GM21723 (cell line): ENCODE data around the gene ABHD16A.

Experiments used
- ATAC-seq: cut with Tn5 transposase; IDR thresholded peaks from one replicate; pipeline ENCODE4 v1.9.1; 2021; ENCODE audit warnings: mild to moderate bottlenecking, moderate library complexity; ENCODE audit not compliant: unreplicated experiment

ABHD16A gene

GRCh38 chr6:31690231-31691077 is 12.7 kb downstream of the ABHD16A start:
- ATAC-seq: no peak

GRCh38 chr6:31689249-31690110 is 13.6 kb downstream of the ABHD16A start:
- ATAC-seq: no peak

GRCh38 chr6:31687860-31688693 is 15.0 kb downstream of the ABHD16A start:
- ATAC-seq: no peak

GRCh38 chr6:31687321-31687720 is 15.8 kb downstream of the ABHD16A start:
- ATAC-seq: no peak

- no peak for ATAC-seq
Observed at GRCh38 chr6:31686483-31686882, 16.6 kb downstream of the ABHD16A start.

- ATAC-seq: no peak
Observed at GRCh38 chr6:31683591-31683990, 19.5 kb downstream of the ABHD16A start.

GRCh38 chr6:31681135-31681671 is 21.9 kb downstream of the ABHD16A start:
- peak; percentile 26 for ATAC-seq

- peak; percentile 72 for ATAC-seq
Observed at GRCh38 chr6:31680226-31681134, 22.6 kb downstream of the ABHD16A start, which contains the start of gene LY6G5C. Gene LY6G5C (minus strand): TSS chr6:31681067. CDS start chr6:31680373, 694 bp downstream.

- ATAC-seq: no peak
Observed at GRCh38 chr6:31677955-31678354, 25.2 kb downstream of the ABHD16A start.

GRCh38 chr6:31676904-31677303 is 26.2 kb downstream of the ABHD16A start:
- ATAC-seq: no peak

- ATAC-seq: no peak
Observed at GRCh38 chr6:31676322-31676903, 26.7 kb downstream of the ABHD16A start.

- ATAC-seq: no peak
Observed at GRCh38 chr6:31669676-31670075, 33.4 kb downstream of the ABHD16A start, which contains the start of gene LY6G5B. Gene LY6G5B (plus strand): TSS chr6:31669976. CDS start chr6:31670951, 975 bp downstream.

GRCh38 chr6:31666337-31666965 is 36.7 kb downstream of the ABHD16A start:
- ATAC-seq: no peak

- peak; percentile 76 for ATAC-seq
Observed at GRCh38 chr6:31665501-31666336, 37.4 kb downstream of the ABHD16A start, which contains the start of gene CSNK2B. Gene CSNK2B (plus strand): TSS chr6:31666080. CDS start chr6:31666832, 752 bp downstream.

GRCh38 chr6:31664790-31665500 is 38.2 kb downstream of the ABHD16A start, which contains the start of gene GPANK1:
Gene GPANK1 (minus strand): TSS chr6:31664997. CDS start chr6:31664478, 519 bp downstream.
- peak; percentile 39 for ATAC-seq

- no peak for ATAC-seq
Observed at GRCh38 chr6:31663961-31664789, 38.9 kb downstream of the ABHD16A start.
